ENCODE measurements around the gene GLIS1.

DNA sequence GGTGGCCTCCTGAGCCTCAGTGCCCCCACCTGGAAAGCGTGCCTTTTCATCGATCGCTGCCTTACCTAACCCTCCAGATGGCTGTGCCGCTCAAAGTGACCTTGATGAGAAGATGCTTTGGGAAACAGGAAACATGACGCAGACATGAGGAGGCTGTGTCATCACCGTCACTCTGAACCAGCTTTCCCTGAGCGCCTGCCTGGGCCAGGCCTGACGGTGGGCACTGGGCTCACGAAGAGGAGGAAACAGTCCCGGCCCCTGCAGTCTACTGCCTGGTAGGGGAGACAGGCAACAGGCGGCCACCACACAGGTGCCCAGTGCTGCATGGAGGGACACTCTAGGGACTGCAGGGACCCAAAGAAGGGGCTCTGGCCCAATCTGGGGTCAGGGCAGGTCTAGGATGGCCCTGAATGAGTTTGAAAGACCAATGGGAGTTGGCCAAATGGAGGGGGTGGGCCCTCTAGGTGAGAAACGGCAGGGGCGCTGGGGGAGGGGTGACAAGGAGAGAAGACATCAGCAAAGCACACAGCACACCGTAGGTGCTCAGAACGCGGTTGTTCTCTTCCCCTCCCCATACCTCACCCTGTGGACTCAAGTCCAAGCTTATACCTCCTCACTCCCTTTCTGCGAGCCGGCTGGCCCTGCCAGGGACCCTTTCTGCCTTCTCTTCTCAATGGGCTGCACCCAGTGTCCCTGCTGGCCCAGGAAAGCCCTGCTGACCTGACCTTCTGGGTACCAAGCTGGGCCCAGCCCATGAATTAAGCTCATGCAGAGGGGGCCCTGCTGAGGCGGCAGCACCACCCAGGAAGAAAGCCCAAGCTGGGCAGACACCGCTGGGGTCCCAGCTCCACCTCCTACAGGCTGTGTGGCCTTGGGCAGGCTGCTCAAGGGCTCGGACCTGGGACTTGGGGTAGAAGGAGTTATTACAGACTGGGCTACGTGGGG lies 44.9 kb downstream of the GLIS1 start:
- TF ChIP-seq, protein P1, sequence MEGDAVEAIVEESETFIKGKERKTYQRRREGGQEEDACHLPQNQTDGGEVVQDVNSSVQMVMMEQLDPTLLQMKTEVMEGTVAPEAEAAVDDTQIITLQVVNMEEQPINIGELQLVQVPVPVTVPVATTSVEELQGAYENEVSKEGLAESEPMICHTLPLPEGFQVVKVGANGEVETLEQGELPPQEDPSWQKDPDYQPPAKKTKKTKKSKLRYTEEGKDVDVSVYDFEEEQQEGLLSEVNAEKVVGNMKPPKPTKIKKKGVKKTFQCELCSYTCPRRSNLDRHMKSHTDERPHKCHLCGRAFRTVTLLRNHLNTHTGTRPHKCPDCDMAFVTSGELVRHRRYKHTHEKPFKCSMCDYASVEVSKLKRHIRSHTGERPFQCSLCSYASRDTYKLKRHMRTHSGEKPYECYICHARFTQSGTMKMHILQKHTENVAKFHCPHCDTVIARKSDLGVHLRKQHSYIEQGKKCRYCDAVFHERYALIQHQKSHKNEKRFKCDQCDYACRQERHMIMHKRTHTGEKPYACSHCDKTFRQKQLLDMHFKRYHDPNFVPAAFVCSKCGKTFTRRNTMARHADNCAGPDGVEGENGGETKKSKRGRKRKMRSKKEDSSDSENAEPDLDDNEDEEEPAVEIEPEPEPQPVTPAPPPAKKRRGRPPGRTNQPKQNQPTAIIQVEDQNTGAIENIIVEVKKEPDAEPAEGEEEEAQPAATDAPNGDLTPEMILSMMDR (conservative IDR thresholded peaks at IDR 0.05; ENCODE audit: low read depth in 2 of 2) = no peak
- TF ChIP-seq, protein P2, sequence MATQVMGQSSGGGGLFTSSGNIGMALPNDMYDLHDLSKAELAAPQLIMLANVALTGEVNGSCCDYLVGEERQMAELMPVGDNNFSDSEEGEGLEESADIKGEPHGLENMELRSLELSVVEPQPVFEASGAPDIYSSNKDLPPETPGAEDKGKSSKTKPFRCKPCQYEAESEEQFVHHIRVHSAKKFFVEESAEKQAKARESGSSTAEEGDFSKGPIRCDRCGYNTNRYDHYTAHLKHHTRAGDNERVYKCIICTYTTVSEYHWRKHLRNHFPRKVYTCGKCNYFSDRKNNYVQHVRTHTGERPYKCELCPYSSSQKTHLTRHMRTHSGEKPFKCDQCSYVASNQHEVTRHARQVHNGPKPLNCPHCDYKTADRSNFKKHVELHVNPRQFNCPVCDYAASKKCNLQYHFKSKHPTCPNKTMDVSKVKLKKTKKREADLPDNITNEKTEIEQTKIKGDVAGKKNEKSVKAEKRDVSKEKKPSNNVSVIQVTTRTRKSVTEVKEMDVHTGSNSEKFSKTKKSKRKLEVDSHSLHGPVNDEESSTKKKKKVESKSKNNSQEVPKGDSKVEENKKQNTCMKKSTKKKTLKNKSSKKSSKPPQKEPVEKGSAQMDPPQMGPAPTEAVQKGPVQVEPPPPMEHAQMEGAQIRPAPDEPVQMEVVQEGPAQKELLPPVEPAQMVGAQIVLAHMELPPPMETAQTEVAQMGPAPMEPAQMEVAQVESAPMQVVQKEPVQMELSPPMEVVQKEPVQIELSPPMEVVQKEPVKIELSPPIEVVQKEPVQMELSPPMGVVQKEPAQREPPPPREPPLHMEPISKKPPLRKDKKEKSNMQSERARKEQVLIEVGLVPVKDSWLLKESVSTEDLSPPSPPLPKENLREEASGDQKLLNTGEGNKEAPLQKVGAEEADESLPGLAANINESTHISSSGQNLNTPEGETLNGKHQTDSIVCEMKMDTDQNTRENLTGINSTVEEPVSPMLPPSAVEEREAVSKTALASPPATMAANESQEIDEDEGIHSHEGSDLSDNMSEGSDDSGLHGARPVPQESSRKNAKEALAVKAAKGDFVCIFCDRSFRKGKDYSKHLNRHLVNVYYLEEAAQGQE (IDR thresholded peaks at IDR 0.05; ENCODE audit: unreplicated experiment) = no peak
- TF ChIP-seq ZNF331 (CRISPR knock-in tag; IDR thresholded peaks at IDR 0.05; ENCODE audit: low read depth) (no peak), EZH2 (IDR thresholded peaks at IDR 0.05; ENCODE audit: low read depth, unreplicated experiment) (no peak), POLR2AphosphoS5 (IDR thresholded peaks at IDR 0.05; ENCODE audit: low read depth) (no peak), CREB1 (CRISPR knock-in tag; IDR thresholded peaks at IDR 0.05; ENCODE audit: low read depth) (no peak), NANOG (IDR thresholded peaks at IDR 0.05; ENCODE audit: borderline replicate concordance) (no peak), EZH2phosphoT487 (IDR thresholded peaks at IDR 0.05; ENCODE audit: unreplicated experiment) (no peak), JUNB (IDR thresholded peaks at IDR 0.05; ENCODE audit: unreplicated experiment) (no peak)

All from GM23338 (cell line).